Activated naive CD8-positive, alpha-beta T cell (primary cell): ENCODE measurements around the gene PHF12.

Source experiments
- H3K27ac Mint-ChIP-seq: one replicate; pipeline ENCODE4 v1.8.0; 2021; ENCODE audit warnings: mixed read lengths
- H3K27me3 Mint-ChIP-seq: one replicate; pipeline ENCODE4 v1.8.0; 2021; ENCODE audit warnings: mixed read lengths
- H3K36me3 Mint-ChIP-seq: one replicate; pipeline ENCODE4 v1.8.0; 2021; ENCODE audit warnings: mixed read lengths
- H3K4me1 Mint-ChIP-seq: one replicate; pipeline ENCODE4 v1.8.0; 2021; ENCODE audit warnings: low read depth, mixed read lengths
- H3K4me3 Mint-ChIP-seq: one replicate; pipeline ENCODE4 v1.8.0; 2021; ENCODE audit warnings: mild to moderate bottlenecking, mixed read lengths
- H3K9me3 Mint-ChIP-seq: one replicate; pipeline ENCODE4 v1.8.0; 2021; ENCODE audit warnings: low read depth, mixed read lengths

PHF12 gene

GRCh38 chr17:28951991-28952975 is 965 bp upstream of the PHF12 start:
- H3K9me3 Mint-ChIP-seq: no peaks in the 10 kb centered on the region
- H3K27me3 Mint-ChIP-seq: no peaks in the 10 kb centered on the region
- H3K4me1 Mint-ChIP-seq: peaks cover 15% of the 10 kb centered on the region
- peaks cover 4% of the 10 kb centered on the region for H3K36me3 Mint-ChIP-seq
- H3K4me3 Mint-ChIP-seq: no peak overlapping the region
- no peak overlapping the region for H3K27ac Mint-ChIP-seq

- H3K4me1 Mint-ChIP-seq: peaks cover 28% of the 10 kb centered on the region
- H3K27ac Mint-ChIP-seq: peak overlapping the region; percentile 93
- no peaks in the 10 kb centered on the region for H3K27me3 Mint-ChIP-seq
- H3K9me3 Mint-ChIP-seq: no peaks in the 10 kb centered on the region
- peaks cover 9% of the 10 kb centered on the region for H3K36me3 Mint-ChIP-seq
- H3K4me3 Mint-ChIP-seq: peak overlapping the region; percentile 94
Measured at GRCh38 chr17:28950752-28951427, 428 bp downstream of the PHF12 start.

GRCh38 chr17:28950017-28950751 is 1.1 kb downstream of the PHF12 start:
- peaks cover 35% of the 10 kb centered on the region for H3K4me1 Mint-ChIP-seq
- no peaks in the 10 kb centered on the region for H3K9me3 Mint-ChIP-seq
- H3K27me3 Mint-ChIP-seq: no peaks in the 10 kb centered on the region
- peak overlapping the region; percentile 93 for H3K27ac Mint-ChIP-seq
- peaks cover 10% of the 10 kb centered on the region for H3K36me3 Mint-ChIP-seq
- H3K4me3 Mint-ChIP-seq: peak overlapping the region; percentile 94

GRCh38 chr17:28949185-28950016 is 1.9 kb downstream of the PHF12 start:
- no peaks in the 10 kb centered on the region for H3K9me3 Mint-ChIP-seq
- H3K36me3 Mint-ChIP-seq: peaks cover 12% of the 10 kb centered on the region
- peak overlapping the region; percentile 94 for H3K4me3 Mint-ChIP-seq
- no peaks in the 10 kb centered on the region for H3K27me3 Mint-ChIP-seq
- peak overlapping the region; percentile 93 for H3K27ac Mint-ChIP-seq
- peaks cover 42% of the 10 kb centered on the region for H3K4me1 Mint-ChIP-seq

GRCh38 chr17:28948873-28949184 is 2.5 kb downstream of the PHF12 start:
- no peaks in the 10 kb centered on the region for H3K9me3 Mint-ChIP-seq
- peak overlapping the region; percentile 92 for H3K27ac Mint-ChIP-seq
- H3K4me3 Mint-ChIP-seq: peak overlapping the region; percentile 94
- peaks cover 48% of the 10 kb centered on the region for H3K4me1 Mint-ChIP-seq
- peaks cover 14% of the 10 kb centered on the region for H3K36me3 Mint-ChIP-seq
- H3K27me3 Mint-ChIP-seq: no peaks in the 10 kb centered on the region

- Mint-ChIP-seq H3K9me3 (no peaks in the 10 kb centered on the region), H3K4me1 (peaks cover 53% of the 10 kb centered on the region), H3K27me3 (no peaks in the 10 kb centered on the region), H3K36me3 (peaks cover 16% of the 10 kb centered on the region), H3K4me3 (peak overlapping the region; percentile 94), H3K27ac (peak overlapping the region; percentile 92)
Measured at GRCh38 chr17:28948342-28948741, 3.0 kb downstream of the PHF12 start.

- H3K27ac Mint-ChIP-seq: peak overlapping the region; percentile 92
- H3K4me1 Mint-ChIP-seq: peaks cover 59% of the 10 kb centered on the region
- H3K36me3 Mint-ChIP-seq: peaks cover 16% of the 10 kb centered on the region
- H3K9me3 Mint-ChIP-seq: no peaks in the 10 kb centered on the region
- H3K27me3 Mint-ChIP-seq: no peaks in the 10 kb centered on the region
- H3K4me3 Mint-ChIP-seq: peak overlapping the region; percentile 94
Measured at GRCh38 chr17:28947639-28948038, 3.7 kb downstream of the PHF12 start.

- peak overlapping the region; percentile 88 for H3K27ac Mint-ChIP-seq
- H3K36me3 Mint-ChIP-seq: peaks cover 16% of the 10 kb centered on the region
- peaks cover 69% of the 10 kb centered on the region for H3K4me1 Mint-ChIP-seq
- peak overlapping the region; percentile 83 for H3K4me3 Mint-ChIP-seq
- H3K9me3 Mint-ChIP-seq: no peaks in the 10 kb centered on the region
- no peaks in the 10 kb centered on the region for H3K27me3 Mint-ChIP-seq
Measured at GRCh38 chr17:28946239-28946638, 5.1 kb downstream of the PHF12 start.

- peaks cover 16% of the 10 kb centered on the region for H3K36me3 Mint-ChIP-seq
- H3K27me3 Mint-ChIP-seq: no peaks in the 10 kb centered on the region
Measured at GRCh38 chr17:28944862-28945741, 6.2 kb downstream of the PHF12 start.

GRCh38 chr17:28944343-28944742 is 7.0 kb downstream of the PHF12 start:
- Mint-ChIP-seq H3K27me3 (no peaks in the 10 kb centered on the region), H3K36me3 (peaks cover 16% of the 10 kb centered on the region), H3K9me3 (no peaks in the 10 kb centered on the region), H3K4me3 (peak overlapping the region; percentile 20), H3K4me1 (peaks cover 88% of the 10 kb centered on the region), H3K27ac (no peak overlapping the region)

More at GRCh38 chr17:28944862-28945741, 6.2 kb downstream of the PHF12 start:
- Mint-ChIP-seq H3K4me1 (peaks cover 80% of the 10 kb centered on the region), H3K4me3 (peak overlapping the region; percentile 33), H3K27ac (peak overlapping the region; percentile 88), H3K9me3 (no peaks in the 10 kb centered on the region)

GRCh38 chr17:28942925-28943324 is 8.4 kb downstream of the PHF12 start:
- peaks cover 92% of the 10 kb centered on the region for H3K4me1 Mint-ChIP-seq
- H3K4me3 Mint-ChIP-seq: no peak overlapping the region
- H3K36me3 Mint-ChIP-seq: peaks cover 14% of the 10 kb centered on the region
- H3K27me3 Mint-ChIP-seq: no peaks in the 10 kb centered on the region
- H3K27ac Mint-ChIP-seq: peak overlapping the region; percentile 28
- H3K9me3 Mint-ChIP-seq: no peaks in the 10 kb centered on the region

GRCh38 chr17:28941251-28941650 is 10.1 kb downstream of the PHF12 start:
- peaks cover 92% of the 10 kb centered on the region for H3K4me1 Mint-ChIP-seq
- peak overlapping the region; percentile 41 for H3K27ac Mint-ChIP-seq
- H3K4me3 Mint-ChIP-seq: no peak overlapping the region
- peaks cover 10% of the 10 kb centered on the region for H3K36me3 Mint-ChIP-seq
- H3K27me3 Mint-ChIP-seq: no peaks in the 10 kb centered on the region
- no peaks in the 10 kb centered on the region for H3K9me3 Mint-ChIP-seq

- Mint-ChIP-seq H3K27ac (peak overlapping the region; percentile 76), H3K27me3 (no peaks in the 10 kb centered on the region), H3K4me1 (peaks cover 92% of the 10 kb centered on the region), H3K36me3 (peaks cover 7% of the 10 kb centered on the region), H3K9me3 (no peaks in the 10 kb centered on the region), H3K4me3 (peak overlapping the region; percentile 59)
Measured at GRCh38 chr17:28940675-28941074, 10.6 kb downstream of the PHF12 start.
